HuH-7.5 (cell line): ENCODE measurements around the gene PPP1R12C.

Experiments used
- DNase-seq: peaks from one replicate; pipeline ENCODE4 v3.0.0; 2011; ENCODE audit warnings: low spot score

PPP1R12C gene

DNA sequence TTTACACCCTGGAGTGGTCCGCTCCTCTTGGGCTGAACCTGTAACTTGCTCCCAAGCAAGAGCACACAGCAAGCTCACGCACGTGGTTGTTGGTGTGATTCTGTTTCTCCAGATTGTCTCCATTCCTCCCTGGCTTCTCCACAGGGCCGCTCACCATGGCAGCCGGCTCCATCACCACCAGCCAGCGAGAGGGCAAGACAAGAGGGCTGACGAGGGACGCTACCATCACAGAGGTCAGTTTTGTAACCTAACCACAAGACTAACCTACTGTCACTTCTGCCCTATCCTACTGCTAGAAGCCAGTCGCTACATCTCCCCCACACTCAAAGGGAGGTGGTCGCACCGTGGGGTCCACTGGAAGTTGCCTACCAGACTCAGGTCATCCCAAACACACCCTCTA, 74.7 kb downstream of the PPP1R12C start:
- DNase-seq, result no peak

DNA sequence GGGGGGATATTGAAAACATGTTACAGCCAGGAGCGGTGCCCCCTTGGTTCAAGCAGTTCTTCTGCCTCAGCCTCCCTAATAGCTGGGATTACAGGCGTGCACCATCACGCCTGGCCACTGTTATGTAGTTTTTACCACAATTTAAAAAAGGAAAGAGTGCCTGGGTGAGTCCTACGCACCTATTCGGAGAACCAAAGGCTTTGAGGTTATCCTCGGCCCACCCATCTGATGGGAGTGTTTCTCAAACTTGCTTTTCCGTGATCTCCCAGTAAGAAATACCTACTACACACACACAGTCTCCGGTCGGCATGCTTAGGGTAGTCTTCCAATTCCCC, 75.1 kb downstream of the PPP1R12C start:
- DNase-seq, result no peak

DNA sequence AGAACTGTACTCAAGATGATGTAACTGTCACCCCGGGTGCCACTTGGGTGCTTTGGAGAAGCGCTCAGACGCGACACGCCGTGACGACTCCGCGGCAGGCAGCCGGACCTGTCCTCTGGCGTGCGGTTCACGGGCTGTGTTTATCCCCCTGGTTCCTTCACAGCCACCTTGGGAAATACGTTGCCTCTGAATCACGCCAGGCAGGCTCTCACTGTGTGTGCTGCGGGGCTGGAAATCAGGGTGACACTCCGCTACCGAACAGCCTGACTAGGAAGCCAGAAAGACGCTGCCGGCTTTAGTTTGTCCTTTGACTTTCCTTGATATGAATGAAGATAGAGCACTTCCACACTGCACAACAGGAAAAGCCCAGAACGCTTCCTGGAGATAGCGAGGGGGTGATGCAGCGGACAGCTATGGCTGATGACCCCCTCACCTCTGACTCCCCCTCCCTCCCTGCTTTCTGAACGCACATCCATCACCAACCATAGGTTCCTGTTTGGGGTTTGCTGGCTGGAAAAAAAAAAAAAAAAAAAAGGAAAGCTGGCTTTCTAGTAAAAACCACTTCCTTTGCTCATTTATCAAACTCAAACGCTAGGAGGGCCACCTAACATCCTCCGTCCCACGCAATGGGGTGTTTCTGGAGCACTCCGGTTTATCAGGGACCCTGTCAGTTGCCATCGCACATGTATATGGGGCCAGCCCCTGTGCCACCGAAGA, 75.7 kb downstream of the PPP1R12C start:
- no peak for DNase-seq

DNA sequence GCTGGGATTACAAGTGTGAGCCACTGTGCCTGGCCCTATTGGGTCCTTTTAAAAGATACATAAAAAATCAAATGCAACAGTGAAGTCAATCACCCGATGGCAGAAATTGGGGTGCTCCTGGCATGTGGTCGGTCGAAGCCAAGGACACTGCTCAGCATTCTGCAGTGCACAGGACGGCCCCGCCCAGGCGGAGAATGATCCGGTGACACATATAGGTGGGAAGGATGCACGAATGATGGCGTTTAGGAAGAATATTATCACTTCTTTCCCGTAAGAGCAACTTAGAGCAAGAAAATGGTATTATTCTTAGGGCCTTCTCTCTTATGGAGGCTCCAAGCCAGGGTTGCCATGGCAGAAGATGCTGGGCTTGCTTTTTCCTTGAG, 76.2 kb downstream of the PPP1R12C start:
- DNase-seq, result no peak
